Thyroid gland (tissue), 4 donors: ENCODE data around the gene GRIA1.

Source experiments
- POLR2A ChIP-seq, 2 donors: fragments of 450-650 bp; IDR thresholded peaks; one replicate each; pipeline ENCODE4 v1.6.1; 2017; ENCODE audit warnings: antibody characterized with exemption in 2 of 2, mild to moderate bottlenecking in 2 of 2, moderate library complexity in 1 of 2
- TF ChIP-seq, protein P1 (sequence below), 6 experiments: fragments of 200-600 bp in 3 of 6; fragments of 450-650 bp in 3 of 6; sonication (generic) in 3 of 6; IDR thresholded peaks; one replicate each; pipeline ENCODE4 v1.5.1; 2016 to 2019; ENCODE audit warnings: antibody characterized with exemption in 6 of 6, mild to moderate bottlenecking in 2 of 6, inconsistent platforms in 1 of 6, moderate library complexity in 1 of 6

DNA sequence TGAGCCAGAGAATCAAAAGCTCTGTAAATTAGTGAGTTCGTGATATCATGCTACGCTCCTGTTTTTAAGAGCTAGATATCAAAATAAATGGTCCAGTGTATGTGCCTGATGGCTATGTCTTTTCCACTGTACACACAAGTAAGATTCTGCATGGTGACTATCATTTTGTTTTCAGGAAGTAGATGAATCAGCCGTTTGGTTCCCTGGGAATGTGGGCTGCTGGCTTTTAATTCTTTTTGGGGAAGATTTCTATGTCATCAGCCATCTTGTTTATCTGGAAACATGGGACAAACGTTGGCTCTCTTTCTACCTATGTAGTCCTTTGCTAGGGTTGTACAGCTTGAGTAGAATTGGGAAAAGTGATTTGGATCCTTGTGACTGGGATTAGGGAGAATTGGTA is 126.7 kb downstream of the GRIA1 start:
- TF ChIP-seq, protein P1, sequence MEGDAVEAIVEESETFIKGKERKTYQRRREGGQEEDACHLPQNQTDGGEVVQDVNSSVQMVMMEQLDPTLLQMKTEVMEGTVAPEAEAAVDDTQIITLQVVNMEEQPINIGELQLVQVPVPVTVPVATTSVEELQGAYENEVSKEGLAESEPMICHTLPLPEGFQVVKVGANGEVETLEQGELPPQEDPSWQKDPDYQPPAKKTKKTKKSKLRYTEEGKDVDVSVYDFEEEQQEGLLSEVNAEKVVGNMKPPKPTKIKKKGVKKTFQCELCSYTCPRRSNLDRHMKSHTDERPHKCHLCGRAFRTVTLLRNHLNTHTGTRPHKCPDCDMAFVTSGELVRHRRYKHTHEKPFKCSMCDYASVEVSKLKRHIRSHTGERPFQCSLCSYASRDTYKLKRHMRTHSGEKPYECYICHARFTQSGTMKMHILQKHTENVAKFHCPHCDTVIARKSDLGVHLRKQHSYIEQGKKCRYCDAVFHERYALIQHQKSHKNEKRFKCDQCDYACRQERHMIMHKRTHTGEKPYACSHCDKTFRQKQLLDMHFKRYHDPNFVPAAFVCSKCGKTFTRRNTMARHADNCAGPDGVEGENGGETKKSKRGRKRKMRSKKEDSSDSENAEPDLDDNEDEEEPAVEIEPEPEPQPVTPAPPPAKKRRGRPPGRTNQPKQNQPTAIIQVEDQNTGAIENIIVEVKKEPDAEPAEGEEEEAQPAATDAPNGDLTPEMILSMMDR (IDR thresholded peaks at IDR 0.05): no peak
- TF ChIP-seq POLR2A (IDR thresholded peaks at IDR 0.05): no peak
